ENCODE results near the gene CSKMT.
"Not testable (repeated sequence)": the region's sequence is repeated elsewhere in the genome, so short reads cannot be mapped to it uniquely, and the experiment has no call there.

CSKMT gene

GRCh38 chr11:62694455-62695167 is 29.5 kb downstream of the CSKMT start:
- Mint-ChIP-seq H3K4me3 (no peak overlapping the region), H3K4me1 (ENCODE audit: low read depth) (peaks cover 3% of the 10 kb centered on the region), H3K27ac (no peak overlapping the region)

GRCh38 chr11:62702246-62702645 is 37.1 kb downstream of the CSKMT start:
- H3K4me1 Mint-ChIP-seq (ENCODE audit: low read depth): peaks cover 17% of the 10 kb centered on the region
- no peak overlapping the region for H3K27ac Mint-ChIP-seq
- H3K4me3 Mint-ChIP-seq: no peak overlapping the region
- H3K9me3 Mint-ChIP-seq (ENCODE audit: low read depth): no peaks in the 10 kb centered on the region
- peaks cover 7% of the 10 kb centered on the region for H3K36me3 Mint-ChIP-seq
- no peaks in the 10 kb centered on the region for H3K27me3 Mint-ChIP-seq

More at GRCh38 chr11:62694455-62695167, 29.5 kb downstream of the CSKMT start:
- no peaks in the 10 kb centered on the region for H3K27me3 Mint-ChIP-seq
- H3K9me3 Mint-ChIP-seq (ENCODE audit: low read depth): no peaks in the 10 kb centered on the region
- peaks cover 2% of the 10 kb centered on the region for H3K36me3 Mint-ChIP-seq

- not testable (repeated sequence) for H3K36me3 Mint-ChIP-seq; H3K4me3 Mint-ChIP-seq; H3K27me3 Mint-ChIP-seq; H3K9me3 Mint-ChIP-seq (ENCODE audit: low read depth); H3K27ac Mint-ChIP-seq
- peaks cover 30% of the 10 kb centered on the region for H3K4me1 Mint-ChIP-seq (ENCODE audit: low read depth)
Measured at GRCh38 chr11:62703921-62704320, 38.8 kb downstream of the CSKMT start.

GRCh38 chr11:62705413-62705812 is 40.3 kb downstream of the CSKMT start:
- Mint-ChIP-seq H3K27ac (peak overlapping the region; percentile 70), H3K36me3 (peaks cover 7% of the 10 kb centered on the region)

GRCh38 chr11:62705880-62706849 is 41.1 kb downstream of the CSKMT start:
- H3K36me3 Mint-ChIP-seq: peaks cover 8% of the 10 kb centered on the region
- peak overlapping the region; percentile 78 for H3K27ac Mint-ChIP-seq
- H3K27me3 Mint-ChIP-seq: no peaks in the 10 kb centered on the region
- peak overlapping the region; percentile 87 for H3K4me3 Mint-ChIP-seq
- H3K4me1 Mint-ChIP-seq (ENCODE audit: low read depth): peaks cover 41% of the 10 kb centered on the region
- no peaks in the 10 kb centered on the region for H3K9me3 Mint-ChIP-seq (ENCODE audit: low read depth)

More at GRCh38 chr11:62705413-62705812, 40.3 kb downstream of the CSKMT start:
- Mint-ChIP-seq H3K4me3 (peak overlapping the region; percentile 87), H3K9me3 (ENCODE audit: low read depth) (no peaks in the 10 kb centered on the region), H3K4me1 (ENCODE audit: low read depth) (peaks cover 39% of the 10 kb centered on the region), H3K27me3 (no peaks in the 10 kb centered on the region)

- peak overlapping the region; percentile 73 for H3K4me3 Mint-ChIP-seq
- peaks cover 7% of the 10 kb centered on the region for H3K36me3 Mint-ChIP-seq
- peak overlapping the region; percentile 78 for H3K27ac Mint-ChIP-seq
- H3K9me3 Mint-ChIP-seq (ENCODE audit: low read depth): no peaks in the 10 kb centered on the region
- no peaks in the 10 kb centered on the region for H3K27me3 Mint-ChIP-seq
- peaks cover 41% of the 10 kb centered on the region for H3K4me1 Mint-ChIP-seq (ENCODE audit: low read depth)
Measured at GRCh38 chr11:62706850-62707247, 41.7 kb downstream of the CSKMT start.

GRCh38 chr11:62707277-62707861 is 42.3 kb downstream of the CSKMT start, which contains the start of the genes BSCL2 and GNG3:
Gene BSCL2 (minus strand): TSS chr11:62707424. CDS start chr11:62707195, 229 bp downstream.
Gene GNG3 (plus strand): TSS chr11:62707676. CDS start chr11:62708296, 620 bp downstream.
- Mint-ChIP-seq H3K27me3 (no peaks in the 10 kb centered on the region), H3K4me1 (ENCODE audit: low read depth) (peaks cover 45% of the 10 kb centered on the region), H3K4me3 (peak within 1 kb of the TSS; percentile 91), H3K27ac (peak within 1 kb of the TSS; percentile 97), H3K9me3 (ENCODE audit: low read depth) (no peaks in the 10 kb centered on the region), H3K36me3 (peaks cover 9% of the 10 kb centered on the region)

- H3K9me3 Mint-ChIP-seq (ENCODE audit: low read depth): no peaks in the 10 kb centered on the region
- H3K4me1 Mint-ChIP-seq (ENCODE audit: low read depth): peaks cover 55% of the 10 kb centered on the region
- H3K27ac Mint-ChIP-seq: peak overlapping the region; percentile 97
- H3K4me3 Mint-ChIP-seq: peak overlapping the region; percentile 91
- H3K27me3 Mint-ChIP-seq: no peaks in the 10 kb centered on the region
- peaks cover 9% of the 10 kb centered on the region for H3K36me3 Mint-ChIP-seq
Measured at GRCh38 chr11:62708392-62708791, 43.3 kb downstream of the CSKMT start.

- H3K4me1 Mint-ChIP-seq (ENCODE audit: low read depth): peaks cover 58% of the 10 kb centered on the region
- H3K27ac Mint-ChIP-seq: peak overlapping the region; percentile 97
- peaks cover 9% of the 10 kb centered on the region for H3K36me3 Mint-ChIP-seq
- H3K4me3 Mint-ChIP-seq: peak overlapping the region; percentile 91
- no peaks in the 10 kb centered on the region for H3K27me3 Mint-ChIP-seq
- no peaks in the 10 kb centered on the region for H3K9me3 Mint-ChIP-seq (ENCODE audit: low read depth)
Measured at GRCh38 chr11:62708793-62709192, 43.7 kb downstream of the CSKMT start.

GRCh38 chr11:62709247-62710000 is 44.3 kb downstream of the CSKMT start:
- H3K9me3 Mint-ChIP-seq (ENCODE audit: low read depth): no peaks in the 10 kb centered on the region
- no peaks in the 10 kb centered on the region for H3K27me3 Mint-ChIP-seq
- H3K4me1 Mint-ChIP-seq (ENCODE audit: low read depth): peaks cover 63% of the 10 kb centered on the region
- H3K36me3 Mint-ChIP-seq: peaks cover 11% of the 10 kb centered on the region
- peak overlapping the region; percentile 91 for H3K4me3 Mint-ChIP-seq
- H3K27ac Mint-ChIP-seq: peak overlapping the region; percentile 97

GRCh38 chr11:62710001-62710345 is 44.9 kb downstream of the CSKMT start:
- Mint-ChIP-seq H3K27me3 (no peaks in the 10 kb centered on the region), H3K9me3 (ENCODE audit: low read depth) (no peaks in the 10 kb centered on the region), H3K4me1 (ENCODE audit: low read depth) (peaks cover 65% of the 10 kb centered on the region), H3K27ac (peak overlapping the region; percentile 97), H3K4me3 (peak overlapping the region; percentile 91), H3K36me3 (peaks cover 12% of the 10 kb centered on the region)

GRCh38 chr11:62712276-62712812 is 47.2 kb downstream of the CSKMT start:
- no peaks in the 10 kb centered on the region for H3K9me3 Mint-ChIP-seq (ENCODE audit: low read depth)
- H3K4me1 Mint-ChIP-seq (ENCODE audit: low read depth): peaks cover 56% of the 10 kb centered on the region
- H3K36me3 Mint-ChIP-seq: peaks cover 17% of the 10 kb centered on the region
- H3K4me3 Mint-ChIP-seq: peak overlapping the region; percentile 42
- H3K27ac Mint-ChIP-seq: peak overlapping the region; percentile 88
- H3K27me3 Mint-ChIP-seq: no peaks in the 10 kb centered on the region

- Mint-ChIP-seq H3K4me1 (ENCODE audit: low read depth) (peaks cover 56% of the 10 kb centered on the region), H3K27me3 (no peaks in the 10 kb centered on the region), H3K36me3 (peaks cover 17% of the 10 kb centered on the region), H3K4me3 (no peak overlapping the region), H3K9me3 (ENCODE audit: low read depth) (no peaks in the 10 kb centered on the region), H3K27ac (peak overlapping the region; percentile 88)
Measured at GRCh38 chr11:62712861-62713260, 47.7 kb downstream of the CSKMT start.

- Mint-ChIP-seq H3K4me1 (ENCODE audit: low read depth) (peaks cover 55% of the 10 kb centered on the region), H3K36me3 (peaks cover 21% of the 10 kb centered on the region), H3K4me3 (no peak overlapping the region), H3K27me3 (no peaks in the 10 kb centered on the region), H3K9me3 (ENCODE audit: low read depth) (no peaks in the 10 kb centered on the region), H3K27ac (peak overlapping the region; percentile 88)
Measured at GRCh38 chr11:62713343-62713742, 48.2 kb downstream of the CSKMT start.
